Stimulated activated CD8-positive, alpha-beta memory T cell treated with anti-CD3 and anti-CD28 coated beads, Interleukin-15, amount 100 ng/mL, for 48 hours (primary cell): ENCODE results near the gene EPB41L4B.

Source experiments
- DNase-seq, 2 donors: peaks; one replicate each; pipeline ENCODE4 v3.0.0-alpha.2; 2020; ENCODE audit warnings: low read depth in 2 of 2

EPB41L4B gene

GRCh38 chr9:109270971-109271925 lies 49.6 kb downstream of the EPB41L4B start:
- no peak for DNase-seq

GRCh38 chr9:109270441-109270840 lies 50.4 kb downstream of the EPB41L4B start:
- no peak for DNase-seq

- no peak for DNase-seq
Measured at GRCh38 chr9:109269839-109270238, 51.0 kb downstream of the EPB41L4B start.

GRCh38 chr9:109269081-109269480 lies 51.8 kb downstream of the EPB41L4B start:
- DNase-seq = no peak

- no peak for DNase-seq
Measured at GRCh38 chr9:109267555-109267954, 53.3 kb downstream of the EPB41L4B start.

- no peak for DNase-seq
Measured at GRCh38 chr9:109264877-109265587, 55.8 kb downstream of the EPB41L4B start.

GRCh38 chr9:109263358-109263757 lies 57.5 kb downstream of the EPB41L4B start:
- DNase-seq = no peak

GRCh38 chr9:109258481-109259302 lies 62.2 kb downstream of the EPB41L4B start:
- DNase-seq = no peak

GRCh38 chr9:109256336-109256735 lies 64.5 kb downstream of the EPB41L4B start:
- no peak for DNase-seq

- DNase-seq = no peak
Measured at GRCh38 chr9:109255394-109255793, 65.5 kb downstream of the EPB41L4B start.

- no peak for DNase-seq
Measured at GRCh38 chr9:109254317-109254716, 66.5 kb downstream of the EPB41L4B start.

- no peak for DNase-seq
Measured at GRCh38 chr9:109253637-109254284, 67.1 kb downstream of the EPB41L4B start.

- no peak for DNase-seq
Measured at GRCh38 chr9:109253241-109253636, 67.6 kb downstream of the EPB41L4B start.

GRCh38 chr9:109252291-109252690 lies 68.6 kb downstream of the EPB41L4B start:
- no peak for DNase-seq

- DNase-seq = no peak
Measured at GRCh38 chr9:109251776-109252106, 69.1 kb downstream of the EPB41L4B start.

GRCh38 chr9:109251080-109251775 lies 69.6 kb downstream of the EPB41L4B start:
- no peak for DNase-seq

GRCh38 chr9:109250771-109251079 lies 70.1 kb downstream of the EPB41L4B start:
- DNase-seq = no peak

- no peak for DNase-seq
Measured at GRCh38 chr9:109250311-109250741, 70.5 kb downstream of the EPB41L4B start.

- DNase-seq = no peak
Measured at GRCh38 chr9:109249615-109250014, 71.2 kb downstream of the EPB41L4B start.

GRCh38 chr9:109248133-109248581 lies 72.7 kb downstream of the EPB41L4B start:
- DNase-seq = no peak

GRCh38 chr9:109247228-109247627 lies 73.6 kb downstream of the EPB41L4B start:
- no peak for DNase-seq
